ENCODE measurements around the gene CPNE7. TPM values are rescaled to one million over a fixed set of nuclear protein-coding genes. Genes with fewer than 3 reads are reported as not detected.

CPNE7 gene
- total RNA-seq, 1 experiment from 2014 or later: 108 TPM

DNA sequence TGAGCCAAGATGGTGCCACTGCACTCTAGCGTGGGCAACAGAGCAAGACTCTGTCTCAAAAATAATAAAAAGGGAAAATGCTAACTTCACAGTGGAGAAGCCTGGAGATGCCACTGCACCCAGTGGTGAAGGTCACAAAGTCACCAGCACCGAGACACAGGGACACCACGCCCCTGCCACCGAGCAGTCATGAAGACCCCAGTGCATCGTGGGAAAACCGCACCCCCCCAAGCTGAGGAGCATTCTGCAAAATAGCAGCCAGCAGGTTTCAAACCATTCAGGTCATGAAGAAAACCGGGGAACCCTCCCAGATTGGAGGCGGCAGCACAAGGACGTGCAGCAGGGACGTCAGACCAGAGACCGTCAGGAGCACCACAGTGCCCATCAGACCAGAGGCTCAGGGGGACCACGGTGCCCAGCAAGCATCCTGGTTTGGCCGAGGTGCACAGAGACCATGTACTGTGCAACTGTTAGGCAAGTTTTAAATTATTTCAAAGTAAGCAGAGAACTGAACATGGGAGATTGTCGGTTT lies 68.3 kb downstream of the CPNE7 start:
- ChIA-PET POLR2A (ENCODE audit: low non-redundant PET) (no interaction called here), CTCF (no interaction called here)
- no TSS peak for BruUV-seq (replicated peaks)

DNA sequence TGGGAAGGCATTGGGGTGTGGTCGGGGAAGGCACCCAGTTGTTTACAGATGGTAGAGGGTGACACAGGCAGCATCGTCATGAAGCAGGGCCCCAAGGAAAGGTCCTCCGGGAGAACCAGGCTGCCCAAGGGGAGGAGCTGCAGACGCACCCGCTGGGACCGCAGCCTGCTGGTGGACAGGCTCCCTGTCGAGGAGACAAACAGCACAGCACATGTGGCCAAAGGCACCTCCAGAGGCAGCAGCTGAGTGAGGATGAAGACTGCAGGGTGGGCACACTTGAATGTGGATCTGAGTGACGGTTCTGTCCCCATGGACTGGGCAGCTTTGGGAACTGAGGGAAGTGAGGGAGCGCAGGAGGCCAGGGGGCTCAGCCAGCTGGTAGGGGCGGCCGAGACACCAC lies 69.6 kb downstream of the CPNE7 start:
- TF ChIP-seq EZH2 (IDR thresholded peaks at IDR 0.05; ENCODE audit: borderline replicate concordance, low read depth, low read length, poor library complexity, severe bottlenecking): no peak
- TF ChIP-seq, protein P1, sequence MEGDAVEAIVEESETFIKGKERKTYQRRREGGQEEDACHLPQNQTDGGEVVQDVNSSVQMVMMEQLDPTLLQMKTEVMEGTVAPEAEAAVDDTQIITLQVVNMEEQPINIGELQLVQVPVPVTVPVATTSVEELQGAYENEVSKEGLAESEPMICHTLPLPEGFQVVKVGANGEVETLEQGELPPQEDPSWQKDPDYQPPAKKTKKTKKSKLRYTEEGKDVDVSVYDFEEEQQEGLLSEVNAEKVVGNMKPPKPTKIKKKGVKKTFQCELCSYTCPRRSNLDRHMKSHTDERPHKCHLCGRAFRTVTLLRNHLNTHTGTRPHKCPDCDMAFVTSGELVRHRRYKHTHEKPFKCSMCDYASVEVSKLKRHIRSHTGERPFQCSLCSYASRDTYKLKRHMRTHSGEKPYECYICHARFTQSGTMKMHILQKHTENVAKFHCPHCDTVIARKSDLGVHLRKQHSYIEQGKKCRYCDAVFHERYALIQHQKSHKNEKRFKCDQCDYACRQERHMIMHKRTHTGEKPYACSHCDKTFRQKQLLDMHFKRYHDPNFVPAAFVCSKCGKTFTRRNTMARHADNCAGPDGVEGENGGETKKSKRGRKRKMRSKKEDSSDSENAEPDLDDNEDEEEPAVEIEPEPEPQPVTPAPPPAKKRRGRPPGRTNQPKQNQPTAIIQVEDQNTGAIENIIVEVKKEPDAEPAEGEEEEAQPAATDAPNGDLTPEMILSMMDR (conservative IDR thresholded peaks at IDR 0.05; ENCODE audit: low read depth, low read length): no peak
- Histone ChIP-seq H3K4me1 (ENCODE audit: insufficient read depth, low read length, poor library complexity, severe bottlenecking) (peaks cover 4% of the 10 kb centered on the region), H3K36me3 (ENCODE audit: insufficient read depth, low read length, poor library complexity, severe bottlenecking) (peaks cover 20% of the 10 kb centered on the region), H3K4me3 (ENCODE audit: low read depth, low read length, poor library complexity, severe bottlenecking) (no peak overlapping the region), H3K27me3 (replicated peaks; ENCODE audit: insufficient read depth, low read depth, low read length, poor library complexity) (no peaks in the 10 kb centered on the region), H3K9me3 (ENCODE audit: low read depth, low read length, poor library complexity, severe bottlenecking) (no peaks in the 10 kb centered on the region), H3K27ac (ENCODE audit: low read depth, low read length, poor library complexity, severe bottlenecking) (no peak overlapping the region)
- BruUV-seq (replicated peaks): no TSS peak
- DNase-seq (ENCODE audit: low spot score): no peak
- POLR2A ChIA-PET (ENCODE audit: low non-redundant PET): no interaction called here
- CTCF ChIA-PET: no interaction called here
- intact Hi-C loops (cut with micrococcal nuclease; ENCODE audit: unreplicated experiment): no loop called here

More for the DNA sequence above, 68.3 kb downstream of the CPNE7 start:
- H3K27ac ChIP-seq (ENCODE audit: low read depth, low read length, poor library complexity, severe bottlenecking): no peak overlapping the region
- peaks cover 4% of the 10 kb centered on the region for H3K4me1 ChIP-seq (ENCODE audit: insufficient read depth, low read length, poor library complexity, severe bottlenecking)
- DNase-seq (ENCODE audit: low spot score): no peak
- TF ChIP-seq, protein P1 (conservative IDR thresholded peaks at IDR 0.05; ENCODE audit: low read depth, low read length): no peak
- TF ChIP-seq EZH2 (IDR thresholded peaks at IDR 0.05; ENCODE audit: borderline replicate concordance, low read depth, low read length, poor library complexity, severe bottlenecking): no peak
- peaks cover 20% of the 10 kb centered on the region for H3K36me3 ChIP-seq (ENCODE audit: insufficient read depth, low read length, poor library complexity, severe bottlenecking)
- intact Hi-C loops (cut with micrococcal nuclease; ENCODE audit: unreplicated experiment): no loop called here
- no peak overlapping the region for H3K4me3 ChIP-seq (ENCODE audit: low read depth, low read length, poor library complexity, severe bottlenecking)
- H3K27me3 ChIP-seq (replicated peaks; ENCODE audit: insufficient read depth, low read depth, low read length, poor library complexity): no peaks in the 10 kb centered on the region
- H3K9me3 ChIP-seq (ENCODE audit: low read depth, low read length, poor library complexity, severe bottlenecking): no peaks in the 10 kb centered on the region

DNA sequence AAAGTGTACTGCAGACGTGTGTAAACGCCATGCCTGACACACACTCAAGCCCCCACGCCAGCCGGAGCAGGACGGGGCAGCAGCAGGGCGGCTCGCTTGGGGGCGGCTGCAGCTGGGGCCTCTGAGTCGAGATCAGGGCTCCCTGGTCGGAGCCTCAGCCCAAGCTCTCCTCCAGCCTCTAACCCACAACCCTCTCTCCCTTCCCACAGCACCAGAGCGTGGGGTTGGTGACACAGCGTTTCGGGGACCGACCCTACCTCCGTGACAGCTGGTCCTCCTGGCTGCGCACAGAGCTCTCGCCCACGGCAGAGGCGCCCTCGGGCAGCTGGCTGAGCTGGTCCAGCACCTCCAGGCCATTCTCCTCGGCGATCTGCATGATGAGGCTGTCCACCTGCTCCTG lies 70.7 kb downstream of the CPNE7 start:
- CTCF ChIA-PET: no interaction called here
- BruUV-seq (replicated peaks): no TSS peak
- no peaks in the 10 kb centered on the region for H3K4me1 ChIP-seq (ENCODE audit: insufficient read depth, low read length, poor library complexity, severe bottlenecking)
- no peaks in the 10 kb centered on the region for H3K27me3 ChIP-seq (replicated peaks; ENCODE audit: insufficient read depth, low read depth, low read length, poor library complexity)
- no peak overlapping the region for H3K4me3 ChIP-seq (ENCODE audit: low read depth, low read length, poor library complexity, severe bottlenecking)
- peaks cover 20% of the 10 kb centered on the region for H3K36me3 ChIP-seq (ENCODE audit: insufficient read depth, low read length, poor library complexity, severe bottlenecking)
- H3K27ac ChIP-seq (ENCODE audit: low read depth, low read length, poor library complexity, severe bottlenecking): no peak overlapping the region
- DNase-seq (ENCODE audit: low spot score): no peak
- intact Hi-C loops (cut with micrococcal nuclease; ENCODE audit: unreplicated experiment): no loop called here
- H3K9me3 ChIP-seq (ENCODE audit: low read depth, low read length, poor library complexity, severe bottlenecking): no peaks in the 10 kb centered on the region
- POLR2A ChIA-PET (ENCODE audit: low non-redundant PET): no interaction called here
- no peak for TF ChIP-seq EZH2 (IDR thresholded peaks at IDR 0.05; ENCODE audit: borderline replicate concordance, low read depth, low read length, poor library complexity, severe bottlenecking)
- TF ChIP-seq, protein P1 (conservative IDR thresholded peaks at IDR 0.05; ENCODE audit: low read depth, low read length): no peak

Other genes starting within 250 kb of the CPNE7 start
- 217 and 248 TPM in 2 replicates for gene ANKRD11, start 85.2 kb upstream of the CPNE7 start, total RNA-seq (2021)
- 100 and 113 TPM in 2 replicates for gene SPG7, start 67.4 kb upstream of the CPNE7 start, total RNA-seq (2021)
- gene RPL13, start 15.1 kb upstream of the CPNE7 start, total RNA-seq (2021): 2,140 and 2,205 TPM in 2 replicates
- gene DPEP1, start 37.9 kb downstream of the CPNE7 start, total RNA-seq (2021): 0.49 and 0.52 TPM in 2 replicates
- gene CHMP1A, start 82.0 kb downstream of the CPNE7 start, total RNA-seq (2021): 104 and 110 TPM in 2 replicates
- gene SPATA33, start 82.1 kb downstream of the CPNE7 start, total RNA-seq (2021): 39.1 and 46.7 TPM in 2 replicates
- 98.0 and 104 TPM in 2 replicates for gene CDK10, start 110.9 kb downstream of the CPNE7 start, total RNA-seq (2021)
- 15.8 and 19.1 TPM in 2 replicates for gene SPATA2L, start 125.9 kb downstream of the CPNE7 start, total RNA-seq (2021)
- gene VPS9D1, start 145.1 kb downstream of the CPNE7 start, total RNA-seq (2021): 3.4 and 5.6 TPM in 2 replicates
- 37.2 and 37.3 TPM in 2 replicates for gene ZNF276, start 145.8 kb downstream of the CPNE7 start, total RNA-seq (2021)
- 198 and 207 TPM in 2 replicates for gene FANCA, start 240.9 kb downstream of the CPNE7 start, total RNA-seq (2021)